K562 (cell line): ENCODE results near the gene KCNQ4. TPM values are rescaled to one million over a fixed set of nuclear protein-coding genes. Genes with fewer than 3 reads are reported as not detected.
A peak's percentile ranks its signal among the peaks of the same experiment; 100 is the strongest.

Source experiments
- DIDO1 ChIP-seq: fragments of 450-650 bp; IDR thresholded peaks from 2 replicates; pipeline ENCODE4 v1.6.1; 2016; ENCODE audit warnings: low read depth, missing biosample characterization, missing genetic modification characterization
- HSF4 ChIP-seq: fragments of 250-450 bp; sonication (Bioruptor Pico); IDR thresholded peaks from 2 replicates; pipeline ENCODE4 v2.1.2; 2022; ENCODE audit warnings: mild to moderate bottlenecking, moderate library complexity, borderline replicate concordance
- MCM7 ChIP-seq, 2 experiments: fragments of 450-650 bp; IDR thresholded peaks; 2 replicates each; pipeline ENCODE4 v1.6.1; 2016 to 2018
- SNIP1 ChIP-seq: fragments of 450-650 bp; IDR thresholded peaks from 2 replicates; pipeline ENCODE4 v1.7.1; 2017; ENCODE audit warnings: low read depth, mild to moderate bottlenecking
- U2AF2 ChIP-seq: fragments of 200-400 bp; formaldehyde crosslinking; optimal IDR thresholded peaks from 2 replicates; pipeline ENCODE3; 2017; ENCODE audit warnings: low read depth, mild to moderate bottlenecking, low read length
- ZNF133 ChIP-seq: fragments of 250-450 bp; sonication (Bioruptor Pico); IDR thresholded peaks from 2 replicates; pipeline ENCODE4 v1.4.0; 2020; ENCODE audit warnings: mild to moderate bottlenecking
- ZNF431 ChIP-seq: sonication (generic); formaldehyde crosslinking; IDR thresholded peaks from 2 replicates; pipeline ENCODE4 v1.8.0; 2022; ENCODE audit warnings: mild to moderate bottlenecking, missing genetic modification reagents
- ZNF444 ChIP-seq: fragments of 250-450 bp; sonication (Bioruptor Pico); IDR thresholded peaks from 2 replicates; pipeline ENCODE4 v1.4.0; 2020; ENCODE audit warnings: mild to moderate bottlenecking, moderate library complexity
- ZSCAN29 ChIP-seq: fragments of 450-650 bp; IDR thresholded peaks from 2 replicates; pipeline ENCODE4 v1.6.1; 2017
- polyA plus RNA-seq, 8 experiments: library from polyadenylated mRNA; depleted of rRNA in 4 of 8; stranded (reverse) in 5 of 8; unstranded in 3 of 8; fragments of >200 nt; fragmentation: Nextera tagmentation in 2 of 8; fragmentation: Illumina TruSeq in 1 of 8; extraction: Ambion mirVana in 2 of 8; extraction: Trizol in 1 of 8; gene quantifications; 2 replicates each; pipeline versions ENCODE4 v1.2.1 to v1.2.3, GENCODE V29; 2011 to 2014; ENCODE audit warnings: inconsistent platforms in 1 of 8, missing spikeins in 1 of 8
- total RNA-seq, 7 experiments: library from RNA; depleted of rRNA in 6 of 7; stranded (reverse); fragments of >200 nt in 6 of 7; fragmentation: Illumina TruSeq in 2 of 7; extraction: Trizol in 2 of 7; gene quantifications; 2 replicates each; pipeline versions ENCODE4 v1.2.1 to v1.2.3, GENCODE V29; 2011 to 2021; ENCODE audit warnings: low replicate concordance in 1 of 7
- TF ChIP-seq, protein P1 (sequence below): fragments of 250-450 bp; sonication (Bioruptor Pico); IDR thresholded peaks from 2 replicates; pipeline ENCODE4 v1.5.0; 2021; ENCODE audit warnings: mild to moderate bottlenecking, borderline replicate concordance
- TF ChIP-seq, protein P2 (sequence below): sonication (generic); formaldehyde crosslinking; IDR thresholded peaks from 2 replicates; pipeline ENCODE4 v1.8.0; 2022; ENCODE audit warnings: mild to moderate bottlenecking, missing genetic modification reagents, borderline replicate concordance
- TF ChIP-seq, protein P3 (sequence below): fragments of 250-450 bp; sonication (Bioruptor Pico); IDR thresholded peaks from 2 replicates; pipeline ENCODE4 v1.4.0; 2020; ENCODE audit warnings: mild to moderate bottlenecking, moderate library complexity
- TF ChIP-seq, protein P4 (sequence below): sonication (generic); formaldehyde crosslinking; IDR thresholded peaks from 2 replicates; pipeline ENCODE4 v1.8.1; 2023; ENCODE audit warnings: mild to moderate bottlenecking, missing genetic modification reagents
- TF ChIP-seq, protein P5 (sequence below): fragments of 250-450 bp; sonication (Bioruptor Pico); IDR thresholded peaks from 2 replicates; pipeline ENCODE4 v1.4.0; 2020; ENCODE audit warnings: mild to moderate bottlenecking

Gene KCNQ4
- total and polyA plus RNA-seq, 9 of the 15 experiments (the other 6 are each of a cell fraction or from before 2014, with no cell fraction given), result 0.07 to 4.1 (median 0.79) TPM

DNA sequence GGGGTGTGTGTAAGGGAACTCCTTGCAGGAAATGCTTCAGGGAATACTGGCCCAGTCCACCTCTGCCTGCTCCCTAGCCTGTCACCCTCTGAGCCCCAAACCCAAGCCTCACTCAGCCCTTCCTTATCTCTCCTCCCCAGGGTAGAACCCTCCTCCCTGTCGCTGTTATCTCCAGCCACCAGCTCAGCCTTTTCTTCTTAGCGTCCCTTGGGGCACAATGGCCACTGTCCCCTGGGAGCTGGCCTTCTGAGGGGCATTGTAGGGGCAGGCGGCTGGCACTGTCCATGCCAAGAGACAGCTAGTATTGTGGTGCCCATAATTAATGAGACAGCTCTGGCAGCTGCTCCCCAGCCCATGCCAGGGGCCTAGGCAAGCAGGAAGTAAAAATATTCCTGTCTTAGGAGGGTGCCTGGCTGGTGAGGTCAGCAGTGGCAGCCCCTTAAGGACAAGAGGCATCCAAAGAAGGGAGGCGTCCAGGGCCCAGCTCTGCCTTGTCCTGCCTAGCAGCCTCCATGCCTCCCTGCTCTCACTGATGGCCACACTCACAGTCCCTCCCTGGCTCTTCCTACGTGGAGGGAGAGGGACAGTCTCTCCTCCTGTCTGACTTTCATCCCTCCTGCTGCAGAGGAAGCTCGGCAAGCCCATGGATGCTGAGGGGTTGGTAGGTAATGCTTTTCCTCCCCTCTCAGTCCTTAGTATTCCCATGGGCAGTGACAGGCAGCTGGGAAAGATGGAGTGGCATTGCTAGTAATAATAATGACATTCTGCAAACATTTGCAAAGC lies 37.5 kb downstream of the KCNQ4 start (continued):
- TF ChIP-seq, protein P1, sequence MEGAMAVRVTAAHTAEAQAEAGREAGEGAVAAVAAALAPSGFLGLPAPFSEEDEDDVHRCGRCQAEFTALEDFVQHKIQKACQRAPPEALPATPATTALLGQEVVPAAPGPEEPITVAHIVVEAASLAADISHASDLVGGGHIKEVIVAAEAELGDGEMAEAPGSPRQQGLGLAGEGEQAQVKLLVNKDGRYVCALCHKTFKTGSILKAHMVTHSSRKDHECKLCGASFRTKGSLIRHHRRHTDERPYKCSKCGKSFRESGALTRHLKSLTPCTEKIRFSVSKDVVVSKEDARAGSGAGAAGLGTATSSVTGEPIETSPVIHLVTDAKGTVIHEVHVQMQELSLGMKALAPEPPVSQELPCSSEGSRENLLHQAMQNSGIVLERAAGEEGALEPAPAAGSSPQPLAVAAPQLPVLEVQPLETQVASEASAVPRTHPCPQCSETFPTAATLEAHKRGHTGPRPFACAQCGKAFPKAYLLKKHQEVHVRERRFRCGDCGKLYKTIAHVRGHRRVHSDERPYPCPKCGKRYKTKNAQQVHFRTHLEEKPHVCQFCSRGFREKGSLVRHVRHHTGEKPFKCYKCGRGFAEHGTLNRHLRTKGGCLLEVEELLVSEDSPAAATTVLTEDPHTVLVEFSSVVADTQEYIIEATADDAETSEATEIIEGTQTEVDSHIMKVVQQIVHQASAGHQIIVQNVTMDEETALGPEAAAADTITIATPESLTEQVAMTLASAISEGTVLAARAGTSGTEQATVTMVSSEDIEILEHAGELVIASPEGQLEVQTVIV (CRISPR knock-in tag), result no peak
- TF ChIP-seq, protein P2, sequence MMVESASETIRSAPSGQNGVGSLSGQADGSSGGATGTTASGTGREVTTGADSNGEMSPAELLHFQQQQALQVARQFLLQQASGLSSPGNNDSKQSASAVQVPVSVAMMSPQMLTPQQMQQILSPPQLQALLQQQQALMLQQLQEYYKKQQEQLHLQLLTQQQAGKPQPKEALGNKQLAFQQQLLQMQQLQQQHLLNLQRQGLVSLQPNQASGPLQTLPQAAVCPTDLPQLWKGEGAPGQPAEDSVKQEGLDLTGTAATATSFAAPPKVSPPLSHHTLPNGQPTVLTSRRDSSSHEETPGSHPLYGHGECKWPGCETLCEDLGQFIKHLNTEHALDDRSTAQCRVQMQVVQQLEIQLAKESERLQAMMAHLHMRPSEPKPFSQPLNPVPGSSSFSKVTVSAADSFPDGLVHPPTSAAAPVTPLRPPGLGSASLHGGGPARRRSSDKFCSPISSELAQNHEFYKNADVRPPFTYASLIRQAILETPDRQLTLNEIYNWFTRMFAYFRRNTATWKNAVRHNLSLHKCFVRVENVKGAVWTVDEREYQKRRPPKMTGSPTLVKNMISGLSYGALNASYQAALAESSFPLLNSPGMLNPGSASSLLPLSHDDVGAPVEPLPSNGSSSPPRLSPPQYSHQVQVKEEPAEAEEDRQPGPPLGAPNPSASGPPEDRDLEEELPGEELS, result no peak
- TF ChIP-seq, protein P3, sequence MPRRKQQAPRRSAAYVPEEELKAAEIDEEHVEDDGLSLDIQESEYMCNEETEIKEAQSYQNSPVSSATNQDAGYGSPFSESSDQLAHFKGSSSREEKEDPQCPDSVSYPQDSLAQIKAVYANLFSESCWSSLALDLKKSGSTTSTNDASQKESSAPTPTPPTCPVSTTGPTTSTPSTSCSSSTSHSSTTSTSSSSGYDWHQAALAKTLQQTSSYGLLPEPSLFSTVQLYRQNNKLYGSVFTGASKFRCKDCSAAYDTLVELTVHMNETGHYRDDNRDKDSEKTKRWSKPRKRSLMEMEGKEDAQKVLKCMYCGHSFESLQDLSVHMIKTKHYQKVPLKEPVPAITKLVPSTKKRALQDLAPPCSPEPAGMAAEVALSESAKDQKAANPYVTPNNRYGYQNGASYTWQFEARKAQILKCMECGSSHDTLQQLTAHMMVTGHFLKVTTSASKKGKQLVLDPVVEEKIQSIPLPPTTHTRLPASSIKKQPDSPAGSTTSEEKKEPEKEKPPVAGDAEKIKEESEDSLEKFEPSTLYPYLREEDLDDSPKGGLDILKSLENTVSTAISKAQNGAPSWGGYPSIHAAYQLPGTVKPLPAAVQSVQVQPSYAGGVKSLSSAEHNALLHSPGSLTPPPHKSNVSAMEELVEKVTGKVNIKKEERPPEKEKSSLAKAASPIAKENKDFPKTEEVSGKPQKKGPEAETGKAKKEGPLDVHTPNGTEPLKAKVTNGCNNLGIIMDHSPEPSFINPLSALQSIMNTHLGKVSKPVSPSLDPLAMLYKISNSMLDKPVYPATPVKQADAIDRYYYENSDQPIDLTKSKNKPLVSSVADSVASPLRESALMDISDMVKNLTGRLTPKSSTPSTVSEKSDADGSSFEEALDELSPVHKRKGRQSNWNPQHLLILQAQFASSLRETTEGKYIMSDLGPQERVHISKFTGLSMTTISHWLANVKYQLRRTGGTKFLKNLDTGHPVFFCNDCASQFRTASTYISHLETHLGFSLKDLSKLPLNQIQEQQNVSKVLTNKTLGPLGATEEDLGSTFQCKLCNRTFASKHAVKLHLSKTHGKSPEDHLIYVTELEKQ (CRISPR knock-in tag), result no peak
- TF ChIP-seq, protein P4, sequence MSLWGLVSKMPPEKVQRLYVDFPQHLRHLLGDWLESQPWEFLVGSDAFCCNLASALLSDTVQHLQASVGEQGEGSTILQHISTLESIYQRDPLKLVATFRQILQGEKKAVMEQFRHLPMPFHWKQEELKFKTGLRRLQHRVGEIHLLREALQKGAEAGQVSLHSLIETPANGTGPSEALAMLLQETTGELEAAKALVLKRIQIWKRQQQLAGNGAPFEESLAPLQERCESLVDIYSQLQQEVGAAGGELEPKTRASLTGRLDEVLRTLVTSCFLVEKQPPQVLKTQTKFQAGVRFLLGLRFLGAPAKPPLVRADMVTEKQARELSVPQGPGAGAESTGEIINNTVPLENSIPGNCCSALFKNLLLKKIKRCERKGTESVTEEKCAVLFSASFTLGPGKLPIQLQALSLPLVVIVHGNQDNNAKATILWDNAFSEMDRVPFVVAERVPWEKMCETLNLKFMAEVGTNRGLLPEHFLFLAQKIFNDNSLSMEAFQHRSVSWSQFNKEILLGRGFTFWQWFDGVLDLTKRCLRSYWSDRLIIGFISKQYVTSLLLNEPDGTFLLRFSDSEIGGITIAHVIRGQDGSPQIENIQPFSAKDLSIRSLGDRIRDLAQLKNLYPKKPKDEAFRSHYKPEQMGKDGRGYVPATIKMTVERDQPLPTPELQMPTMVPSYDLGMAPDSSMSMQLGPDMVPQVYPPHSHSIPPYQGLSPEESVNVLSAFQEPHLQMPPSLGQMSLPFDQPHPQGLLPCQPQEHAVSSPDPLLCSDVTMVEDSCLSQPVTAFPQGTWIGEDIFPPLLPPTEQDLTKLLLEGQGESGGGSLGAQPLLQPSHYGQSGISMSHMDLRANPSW (CRISPR knock-in tag), result peak; percentile 67; the same call in 1 of the 2 replicates
- TF ChIP-seq HSF4 (CRISPR knock-in tag) (peak; percentile 73; the same call in 1 of the 2 replicates), SNIP1 (no peak), ZNF133 (CRISPR knock-in tag) (no peak), U2AF2 (no peak), DIDO1 (tag) (no peak), ZSCAN29 (peak; percentile 32; the same call in 1 of the 2 replicates), ZNF444 (CRISPR knock-in tag) (no peak), MCM7 (IDR thresholded peaks at IDR 0.05) (no peak), ZNF431 (CRISPR knock-in tag) (no peak)
- TF ChIP-seq, protein P5, sequence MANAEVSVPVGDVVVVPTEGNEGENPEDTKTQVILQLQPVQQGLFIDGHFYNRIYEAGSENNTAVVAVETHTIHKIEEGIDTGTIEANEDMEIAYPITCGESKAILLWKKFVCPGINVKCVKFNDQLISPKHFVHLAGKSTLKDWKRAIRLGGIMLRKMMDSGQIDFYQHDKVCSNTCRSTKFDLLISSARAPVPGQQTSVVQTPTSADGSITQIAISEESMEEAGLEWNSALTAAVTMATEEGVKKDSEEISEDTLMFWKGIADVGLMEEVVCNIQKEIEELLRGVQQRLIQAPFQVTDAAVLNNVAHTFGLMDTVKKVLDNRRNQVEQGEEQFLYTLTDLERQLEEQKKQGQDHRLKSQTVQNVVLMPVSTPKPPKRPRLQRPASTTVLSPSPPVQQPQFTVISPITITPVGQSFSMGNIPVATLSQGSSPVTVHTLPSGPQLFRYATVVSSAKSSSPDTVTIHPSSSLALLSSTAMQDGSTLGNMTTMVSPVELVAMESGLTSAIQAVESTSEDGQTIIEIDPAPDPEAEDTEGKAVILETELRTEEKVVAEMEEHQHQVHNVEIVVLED, result peak; percentile 14; the same call in 1 of the 2 replicates
